T-helper 1 cell treated with Interleukin-12 subunit alpha and Interleukin-12 subunit beta and Interleukin-4 antibody, amounts not matched to agents 30 ng/mL and 1 ng/mL, for 36 hours (primary cell): Measurements from ENCODE around the gene WDPCP. TPM values are rescaled to one million over a fixed set of nuclear protein-coding genes. Genes with fewer than 3 reads are reported as not detected.
"Not testable (repeated sequence)": the region's sequence is repeated elsewhere in the genome, so short reads cannot be mapped to it uniquely, and the experiment has no call there.

Experiments
- intact Hi-C: fragments of 100-400 bp; cut with micrococcal nuclease; formaldehyde crosslinking; loops from one replicate; pipeline ENCODE4 v1.15.1; 2024
- total RNA-seq: library from RNA; stranded (reverse); gene quantifications from 2 replicates; pipeline ENCODE4 v1.2.3, GENCODE V29; 2022

The WDPCP gene
- total RNA-seq, 1 donor from 2014 or later, result 5.9 TPM

DNA sequence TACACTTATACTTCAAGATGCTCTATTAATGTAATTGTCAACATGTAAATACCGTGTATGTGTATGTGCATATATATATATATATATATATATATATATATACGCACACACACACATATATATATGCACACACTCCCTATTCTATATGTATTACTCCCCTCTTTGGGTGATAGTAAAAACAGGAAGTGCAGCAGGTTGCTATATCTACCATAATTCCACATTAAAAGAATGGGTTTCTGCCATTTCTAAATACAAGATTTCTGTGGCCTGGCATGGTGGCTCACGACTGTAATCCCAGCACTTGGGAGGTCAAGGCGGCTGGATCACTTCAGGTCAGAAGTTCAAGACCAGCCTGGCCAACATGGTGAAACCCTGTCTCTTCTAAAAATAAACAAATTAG is 460.7 kb downstream of the WDPCP start:
- intact Hi-C loops, result no loop called here

DNA sequence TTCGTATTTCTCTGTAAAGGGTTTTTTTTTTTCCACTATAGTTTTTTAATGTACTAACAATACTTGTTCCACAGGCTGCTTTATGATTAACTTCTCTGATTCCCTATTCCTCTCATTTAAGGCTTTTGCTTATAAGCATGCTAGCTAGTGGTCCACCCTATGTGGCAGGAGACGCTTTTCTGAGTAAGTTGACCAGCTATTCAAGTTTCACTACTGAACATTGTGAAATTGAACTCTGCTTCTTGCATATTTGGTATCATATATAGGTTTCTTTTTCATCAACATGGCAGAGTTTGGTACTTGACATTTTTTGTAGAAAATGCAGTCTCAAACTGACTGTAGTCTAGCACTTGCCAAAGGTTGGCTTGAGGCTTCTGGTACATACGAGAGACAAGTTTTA is 463.4 kb downstream of the WDPCP start:
- intact Hi-C loops, result no loop called here

DNA sequence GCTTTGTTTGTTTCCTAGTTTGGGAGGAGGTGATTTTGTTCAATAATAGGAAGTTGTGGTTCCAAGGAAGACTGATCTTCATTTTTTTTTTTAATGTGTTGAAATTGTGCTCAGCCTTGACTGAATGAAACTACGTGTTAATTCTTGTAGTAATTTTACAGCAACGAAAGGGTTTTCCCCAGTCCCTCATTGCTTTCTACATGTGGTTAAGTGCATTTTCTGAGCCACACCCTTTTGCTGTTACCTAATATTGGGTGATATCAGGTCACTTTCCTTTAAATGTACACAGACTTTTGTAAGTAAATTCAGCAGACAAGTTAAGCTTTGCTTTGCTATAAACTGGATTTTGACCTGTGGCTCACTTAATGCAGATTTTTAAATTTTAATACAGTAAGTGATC is 464.1 kb downstream of the WDPCP start:
- intact Hi-C loops, result no loop called here

DNA sequence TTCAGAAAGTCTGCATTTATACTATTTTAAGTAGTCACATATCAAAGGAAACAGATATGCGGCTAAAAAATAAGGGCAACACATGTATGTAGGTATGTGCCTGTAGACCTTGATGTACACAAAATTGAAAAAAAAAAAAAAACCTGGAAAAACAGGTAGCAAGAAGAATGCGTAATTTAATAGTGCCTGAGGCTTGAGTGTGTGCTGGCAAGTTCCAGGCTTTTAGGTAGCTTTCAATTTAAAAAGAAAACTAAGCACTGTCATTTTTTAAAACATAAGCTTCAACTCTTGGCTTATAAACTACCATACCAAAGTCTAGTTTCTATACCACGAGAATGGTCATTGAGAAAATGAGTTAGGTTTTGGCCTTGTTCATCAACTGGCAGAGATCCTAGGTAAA is 465.4 kb downstream of the WDPCP start:
- intact Hi-C loops, result no loop called here

DNA sequence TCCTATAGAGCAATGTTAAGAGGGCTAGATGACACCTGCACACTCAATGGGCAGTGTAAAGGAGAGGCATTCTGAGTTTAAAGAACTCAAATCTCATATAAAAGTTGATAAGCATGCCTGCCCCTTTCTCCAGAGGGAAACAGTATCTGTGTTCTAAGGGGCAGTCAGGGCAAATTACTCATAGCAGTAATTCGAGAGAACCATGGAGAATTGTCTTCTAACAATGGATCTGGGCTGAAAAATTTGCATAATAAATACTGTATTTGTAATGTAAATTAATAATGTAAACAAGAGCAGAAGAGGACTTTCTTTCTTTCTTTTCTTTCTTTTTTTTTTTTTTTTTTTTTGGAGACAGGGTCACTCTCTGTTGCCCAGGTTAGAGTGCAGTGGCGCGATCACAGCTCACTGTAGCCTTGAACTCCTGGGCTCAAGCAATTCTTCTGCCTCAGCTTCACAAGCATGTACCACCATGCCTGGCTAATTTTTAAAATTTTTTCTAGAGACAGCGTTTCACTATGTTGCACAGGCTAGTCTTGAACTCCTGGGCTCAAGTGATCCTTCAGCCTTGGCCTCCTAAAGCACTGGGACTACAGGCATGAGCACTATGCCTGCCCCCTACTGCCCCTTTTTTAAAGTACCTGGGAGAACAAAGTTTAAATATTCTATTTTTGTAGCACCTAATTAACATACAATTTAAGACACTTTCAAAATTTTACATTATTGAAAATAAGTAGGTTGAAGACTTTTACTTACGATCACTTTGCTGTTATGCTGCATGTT is 467.0 kb downstream of the WDPCP start:
- intact Hi-C loops, result no loop called here

DNA sequence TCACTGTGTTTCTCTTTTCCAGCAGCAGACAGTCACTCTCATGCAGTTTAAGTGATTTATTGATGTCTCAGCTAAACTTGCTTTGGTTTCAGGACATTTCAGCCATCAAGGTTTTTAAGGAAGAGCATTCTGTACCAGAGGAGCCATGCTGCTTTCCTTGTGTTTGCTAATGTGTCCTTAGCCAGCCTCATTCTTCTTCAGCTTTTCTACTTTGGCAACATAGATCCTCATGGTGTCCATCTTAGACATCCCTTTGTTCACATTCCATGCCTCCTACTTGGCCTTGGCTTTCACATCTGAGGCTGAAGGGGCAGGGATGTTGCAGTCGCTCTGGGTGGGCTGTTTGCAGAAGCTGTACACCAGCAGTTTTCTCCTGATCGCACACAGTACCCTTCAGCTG is 469.5 kb downstream of the WDPCP start:
- intact Hi-C loops, result no loop called here

DNA sequence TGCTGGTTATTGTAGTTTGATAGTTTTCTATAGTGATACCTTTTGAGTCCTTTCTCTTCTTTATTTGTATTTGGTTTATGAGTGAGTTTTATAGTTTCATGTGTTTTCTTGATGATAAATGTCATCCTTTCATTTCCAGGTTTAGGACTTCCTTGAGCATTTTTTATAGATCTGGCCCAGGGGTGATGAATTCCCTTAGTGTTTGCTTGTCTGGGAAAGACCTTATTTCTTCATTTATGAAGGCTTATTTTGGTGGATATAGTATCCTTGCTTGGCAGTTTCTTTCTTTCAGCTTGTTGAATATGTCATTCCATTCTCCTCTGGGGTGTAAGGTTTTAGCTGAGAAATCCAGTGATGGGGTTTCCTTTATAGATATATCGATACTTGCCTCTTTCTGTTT is 483.8 kb downstream of the WDPCP start:
- intact Hi-C loops, result no loop called here

DNA sequence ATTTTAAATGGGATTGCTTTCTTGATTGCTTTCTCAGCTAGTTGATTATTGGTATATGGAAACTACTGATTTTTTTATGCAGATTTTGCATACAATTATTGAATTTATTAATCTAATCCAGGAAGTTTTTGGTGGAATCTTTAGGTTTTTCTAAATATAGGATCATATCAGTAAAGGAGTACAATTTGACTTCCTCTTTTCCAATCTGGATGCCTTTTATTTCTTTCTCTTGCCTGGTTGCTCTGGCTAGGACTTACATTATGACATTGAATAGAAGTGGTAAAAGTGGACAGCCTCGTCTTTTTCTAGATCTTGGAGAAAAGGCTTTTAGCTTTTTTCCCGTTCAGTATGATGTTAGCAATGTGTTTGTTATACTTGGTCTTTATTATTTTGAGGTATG is 486.3 kb downstream of the WDPCP start:
- intact Hi-C loops, result no loop called here

DNA sequence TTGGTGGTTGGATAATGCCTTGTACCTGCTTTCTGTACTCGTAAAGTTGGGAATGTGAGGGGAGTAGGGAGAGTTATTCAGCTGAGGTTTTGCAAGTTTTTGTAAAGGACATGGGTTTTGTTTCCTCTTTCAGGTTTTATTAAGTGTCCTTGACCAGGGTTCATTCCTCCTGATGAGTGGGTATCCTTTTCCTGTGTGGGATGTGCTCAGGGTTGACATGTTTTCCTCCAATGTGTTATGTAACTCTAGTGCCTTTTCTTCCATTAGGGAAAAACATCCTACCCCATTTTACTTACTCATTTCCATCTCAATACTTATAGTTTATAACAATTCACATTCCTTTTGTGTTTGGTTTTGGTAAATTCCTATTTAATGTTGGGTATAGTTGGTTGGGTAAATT is 489.2 kb downstream of the WDPCP start:
- intact Hi-C loops, result no loop called here

DNA sequence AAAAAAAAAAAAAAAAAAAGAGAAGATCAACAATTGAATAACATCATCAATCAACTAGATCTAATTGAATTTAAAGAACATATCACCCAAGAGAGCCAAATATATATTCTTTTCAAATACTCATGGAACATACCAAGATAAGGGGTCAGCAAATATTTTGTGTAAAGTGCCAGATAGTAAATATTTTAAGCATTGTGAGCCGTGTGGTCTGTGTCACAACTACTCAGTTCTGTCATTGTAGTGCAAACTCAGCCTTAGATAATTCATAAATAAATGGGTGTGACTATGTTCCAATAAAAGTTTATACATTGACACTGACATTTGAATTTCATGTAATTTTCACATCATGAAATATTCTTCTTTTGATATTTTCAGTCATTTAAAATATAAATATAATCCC is 491.8 kb downstream of the WDPCP start:
- intact Hi-C loops, result no loop called here

DNA sequence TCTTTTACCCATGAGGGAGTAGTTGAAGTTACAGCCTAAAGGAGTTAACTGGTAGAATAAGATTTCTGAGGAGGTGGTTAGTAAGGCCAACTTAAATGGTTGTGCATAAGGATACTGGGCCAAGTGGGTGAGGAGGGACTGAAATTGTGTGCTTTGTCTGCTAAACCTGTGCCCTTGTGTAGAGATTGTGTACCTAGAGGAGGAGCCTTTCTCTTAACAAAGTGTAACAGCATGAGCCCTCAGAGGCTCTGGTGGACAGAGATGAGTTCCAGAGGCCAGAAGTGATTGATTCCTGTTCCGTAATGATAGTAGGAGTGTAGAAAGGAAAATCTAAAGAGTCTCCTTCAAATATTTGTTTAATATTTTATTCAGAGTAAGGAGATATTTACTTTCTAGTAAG is 494.8 kb downstream of the WDPCP start:
- intact Hi-C loops, result no loop called here

DNA sequence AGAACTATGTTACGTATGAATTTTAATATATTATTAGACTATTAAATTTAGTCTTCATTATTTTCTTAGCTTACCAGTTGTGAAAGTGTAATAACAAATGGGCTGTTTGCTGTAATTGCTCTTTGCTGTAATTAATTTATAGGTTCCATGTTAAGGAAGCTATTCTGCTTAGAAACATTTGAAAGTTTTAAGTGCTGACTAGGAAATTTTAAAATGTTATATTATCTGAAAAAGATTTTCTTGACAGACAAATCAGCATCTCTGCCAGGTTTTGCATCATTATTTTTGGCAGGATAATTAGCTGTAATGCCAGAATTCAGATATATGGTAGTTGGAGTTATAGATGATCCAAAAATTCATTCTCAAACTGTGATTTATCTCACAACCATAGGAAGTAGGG is 495.4 kb downstream of the WDPCP start:
- intact Hi-C loops, result no loop called here

DNA sequence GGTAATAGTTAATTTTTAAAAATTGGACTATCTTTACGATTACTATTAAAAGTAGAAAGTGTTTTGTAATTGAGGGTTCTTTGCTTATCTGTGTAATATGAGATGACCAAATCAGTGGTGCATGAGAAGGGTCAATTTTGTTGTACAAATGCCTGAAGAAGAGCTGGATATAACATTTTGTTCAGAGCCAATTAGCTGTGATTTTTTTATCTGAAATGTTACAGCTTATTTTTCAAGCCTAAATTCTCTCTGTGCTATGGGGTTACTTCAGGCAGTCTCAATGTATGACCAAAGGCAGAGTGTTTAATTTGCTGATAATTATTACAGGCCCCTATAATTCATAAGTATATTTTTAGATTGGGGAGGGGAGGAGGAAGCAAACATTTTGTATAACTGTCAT is 495.9 kb downstream of the WDPCP start:
- intact Hi-C loops, result no loop called here

DNA sequence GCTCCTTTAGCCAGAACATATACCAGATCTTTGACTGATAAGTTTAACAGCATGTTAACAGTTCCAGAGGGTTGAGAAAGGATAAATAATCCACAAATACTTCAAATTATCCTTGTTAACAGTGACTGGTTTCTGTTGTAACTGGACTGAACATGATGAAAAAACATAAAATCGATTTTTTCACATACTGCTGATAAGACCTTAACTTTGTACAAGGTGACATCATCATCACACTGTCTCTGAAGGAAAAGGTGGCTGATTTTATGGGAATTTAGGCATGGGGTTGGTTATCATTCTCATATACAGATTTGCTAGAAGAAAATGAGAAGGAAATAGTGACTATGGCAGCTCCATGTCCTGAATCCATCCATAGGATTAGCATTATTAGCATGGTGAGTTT is 501.6 kb downstream of the WDPCP start:
- intact Hi-C loops, result no loop called here

DNA sequence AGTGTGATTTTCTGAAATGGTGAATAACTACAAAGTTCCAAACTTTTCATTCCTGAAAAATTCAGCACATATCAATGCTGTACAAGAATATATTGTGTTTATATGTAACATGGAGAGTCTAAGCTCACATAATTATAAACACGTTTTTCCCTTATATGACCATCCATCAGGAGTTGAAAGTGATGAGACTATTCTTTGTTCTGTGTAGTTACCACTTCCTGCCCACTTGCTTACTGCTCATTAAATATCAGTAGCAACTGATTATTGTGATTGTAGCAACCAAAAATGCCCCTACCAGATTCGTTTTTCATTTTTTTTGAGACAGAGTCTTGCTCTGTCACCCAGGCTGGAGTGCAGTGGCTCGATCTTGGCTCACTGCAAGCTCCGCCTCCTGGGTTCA is 506.9 kb downstream of the WDPCP start:
- intact Hi-C loops, result no loop called here

DNA sequence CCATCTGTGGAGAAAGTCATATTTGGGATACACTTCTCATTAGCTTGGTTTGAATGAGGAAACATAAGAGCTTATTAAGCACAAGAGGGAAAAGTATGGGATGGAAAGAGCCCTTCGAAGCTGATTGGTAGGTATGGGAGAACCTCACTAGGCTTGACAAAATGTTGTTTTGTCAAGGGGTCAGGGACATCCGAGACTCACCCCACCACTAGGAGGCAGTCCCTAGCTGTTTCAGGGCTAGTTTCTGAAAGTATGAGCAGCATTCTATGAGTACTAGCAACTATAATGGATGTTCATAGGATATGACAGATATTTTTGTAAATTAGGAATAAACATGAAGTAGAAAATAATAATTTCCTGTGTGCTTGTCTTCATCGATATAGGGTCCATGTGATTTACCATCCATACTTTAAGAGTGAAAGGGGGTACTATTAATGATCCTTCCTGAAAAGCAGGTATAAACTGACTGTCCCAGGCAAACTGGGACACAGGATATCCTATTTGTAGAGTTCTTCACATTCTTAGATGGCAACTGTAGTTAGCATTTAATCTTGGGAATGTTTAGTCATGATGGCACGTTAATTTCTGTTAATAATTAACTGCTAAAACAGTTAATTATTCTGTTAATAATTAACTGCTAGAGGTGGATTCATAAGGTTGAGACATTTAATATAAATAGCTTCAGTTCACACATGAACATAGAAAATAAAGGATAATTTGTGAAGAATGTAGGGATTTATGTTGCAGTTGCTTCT is 509.2 kb downstream of the WDPCP start:
- intact Hi-C loops, result no loop called here

DNA sequence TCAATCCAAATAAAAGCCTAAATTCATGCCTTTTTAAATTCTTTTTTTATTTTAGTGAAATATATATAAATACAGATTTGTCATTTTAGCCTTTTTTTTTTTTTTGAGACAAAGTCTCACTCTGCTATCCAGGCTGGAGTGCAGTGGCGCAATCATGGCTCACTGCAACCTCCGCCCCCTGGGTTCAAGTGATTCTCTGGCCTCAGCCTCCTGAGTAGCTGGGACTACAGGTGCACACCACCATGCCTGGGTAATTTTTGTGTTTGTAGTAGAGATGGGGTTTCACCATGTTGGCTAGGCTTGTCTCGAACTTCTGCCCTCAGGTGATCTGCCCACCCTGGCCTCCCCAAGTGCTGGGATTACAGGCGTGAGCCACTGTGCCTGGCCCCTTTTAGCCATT is 513.9 kb downstream of the WDPCP start:
- intact Hi-C loops, result not testable (repeated sequence)

DNA sequence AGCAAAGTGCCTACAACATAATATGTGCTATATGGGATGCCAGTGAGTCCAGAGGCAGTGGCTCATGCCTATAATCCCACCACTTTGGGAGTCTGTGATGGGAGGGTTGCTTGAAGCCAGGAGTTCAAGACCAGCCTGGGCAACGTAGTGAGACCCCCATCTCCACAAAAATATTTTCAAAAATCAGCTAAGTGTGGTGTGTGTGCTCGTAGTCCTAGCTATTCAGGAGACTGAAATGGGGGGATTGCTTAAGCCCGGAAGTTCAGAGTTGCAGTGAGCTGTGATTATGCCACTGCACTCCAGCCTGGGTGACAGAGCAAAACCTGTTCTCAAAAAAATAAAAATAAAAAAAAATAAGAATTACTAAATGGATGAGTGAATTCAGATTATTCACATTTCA is 514.3 kb downstream of the WDPCP start:
- intact Hi-C loops, result no loop called here

DNA sequence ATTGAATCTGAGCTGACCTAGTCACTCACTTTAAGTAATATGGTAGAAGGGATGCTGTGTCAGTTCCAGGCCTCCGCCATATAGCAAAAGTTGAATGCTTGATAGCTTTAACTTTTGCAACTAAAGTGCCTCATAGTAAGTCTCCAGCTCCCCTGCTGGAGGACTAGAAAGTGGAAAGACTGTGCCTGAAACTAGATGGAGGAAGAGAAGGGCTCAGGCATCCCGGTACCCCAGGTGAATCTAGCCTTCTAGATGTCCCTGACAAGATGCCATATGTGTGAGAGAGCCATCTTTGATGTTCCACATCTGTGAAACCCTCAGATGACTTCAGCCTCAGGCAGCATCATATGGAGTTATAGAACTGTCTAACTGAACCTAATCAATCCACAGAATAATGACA is 516.6 kb downstream of the WDPCP start:
- intact Hi-C loops, result no loop called here
